GM21423 (cell line): Measurements from ENCODE around the gene BRCA1.
"Not testable (repeated sequence)": the region's sequence is repeated elsewhere in the genome, so short reads cannot be mapped to it uniquely, and the experiment has no call there.

Experiments used
- ATAC-seq: cut with Tn5 transposase; IDR thresholded peaks from one replicate; pipeline ENCODE4 v1.9.1; 2021; ENCODE audit warnings: mild to moderate bottlenecking, moderate library complexity; ENCODE audit not compliant: unreplicated experiment

Gene BRCA1

DNA sequence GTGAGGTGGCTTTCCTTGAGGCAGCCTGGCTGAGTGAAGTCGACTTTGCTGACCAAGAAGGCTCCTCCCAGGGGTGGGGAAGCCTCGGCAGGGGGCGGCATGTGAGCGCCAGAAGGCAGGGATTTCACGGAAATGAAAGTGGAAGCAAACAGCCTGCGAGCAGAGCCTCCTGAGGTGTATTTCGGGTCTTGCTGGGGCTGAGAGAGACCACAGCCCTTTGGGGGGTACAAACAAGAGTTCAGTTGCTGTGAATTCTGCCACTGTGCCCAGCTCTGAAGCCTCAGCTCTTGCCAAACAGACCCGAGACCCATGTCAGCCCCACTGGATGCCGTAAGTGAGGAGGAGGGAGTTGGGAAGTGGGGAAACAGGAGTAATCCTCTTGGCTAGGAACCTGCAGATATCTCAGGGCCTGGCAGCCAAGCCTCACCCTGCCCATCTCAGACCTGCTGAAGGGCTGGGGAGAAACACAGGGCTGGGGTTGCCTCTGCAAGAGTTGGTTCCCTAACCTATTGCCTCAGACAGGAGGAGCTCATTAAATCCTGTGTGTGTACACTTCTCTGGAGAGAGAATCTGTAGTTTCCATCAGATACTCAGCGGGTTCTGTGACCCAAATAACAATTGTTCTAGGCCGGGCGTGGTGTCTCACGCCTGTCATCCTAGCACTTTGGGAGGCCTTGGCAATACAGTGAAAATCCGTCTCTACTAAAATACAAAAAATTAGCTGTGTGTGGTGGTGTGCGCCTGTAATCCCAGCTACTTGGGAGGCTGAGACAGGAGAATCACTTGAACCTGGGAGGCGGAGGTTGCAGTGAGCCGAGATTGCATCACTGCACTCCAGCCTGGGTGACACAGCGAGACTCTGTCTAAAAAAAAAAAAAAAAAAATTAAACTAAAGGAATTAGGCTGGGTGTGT, 118.3 kb downstream of the BRCA1 start, which contains the start of gene IFI35:
Gene IFI35, plus strand, starts transcription at position 146 of the 913 bp plus-strand sequence. Its CDS starts 164 bp downstream, at position 310.
- no peak for ATAC-seq

DNA sequence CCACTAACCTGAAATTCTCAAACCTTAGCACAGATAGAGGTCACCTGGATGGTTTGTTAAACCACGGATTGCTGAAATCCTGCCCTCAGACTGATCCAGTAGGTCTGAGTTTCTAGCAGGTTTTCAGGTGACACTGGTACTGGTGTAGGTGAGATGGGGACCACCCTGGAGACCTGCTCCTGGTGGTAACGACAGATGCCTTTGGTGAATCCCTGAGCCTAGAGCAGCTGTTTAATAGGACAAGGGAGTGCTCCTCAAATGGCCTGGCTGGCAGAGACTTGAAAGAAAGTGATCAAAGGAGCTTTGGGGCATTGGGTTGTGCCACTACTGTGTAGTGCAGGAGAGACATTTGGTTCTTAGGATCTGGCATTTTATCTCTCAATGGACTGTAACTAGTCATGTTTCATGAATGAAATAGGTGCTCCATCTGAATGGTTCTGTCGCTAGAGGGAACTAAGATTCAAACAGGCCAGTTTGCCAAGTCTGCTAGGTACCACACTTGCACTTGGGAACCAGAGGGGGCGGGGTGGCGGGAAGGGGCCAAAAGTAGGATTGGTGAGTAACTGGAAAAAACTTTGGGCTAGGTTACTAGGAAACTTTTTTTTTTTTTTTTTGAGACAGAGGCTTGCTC, 121.5 kb downstream of the BRCA1 start:
- no peak for ATAC-seq

DNA sequence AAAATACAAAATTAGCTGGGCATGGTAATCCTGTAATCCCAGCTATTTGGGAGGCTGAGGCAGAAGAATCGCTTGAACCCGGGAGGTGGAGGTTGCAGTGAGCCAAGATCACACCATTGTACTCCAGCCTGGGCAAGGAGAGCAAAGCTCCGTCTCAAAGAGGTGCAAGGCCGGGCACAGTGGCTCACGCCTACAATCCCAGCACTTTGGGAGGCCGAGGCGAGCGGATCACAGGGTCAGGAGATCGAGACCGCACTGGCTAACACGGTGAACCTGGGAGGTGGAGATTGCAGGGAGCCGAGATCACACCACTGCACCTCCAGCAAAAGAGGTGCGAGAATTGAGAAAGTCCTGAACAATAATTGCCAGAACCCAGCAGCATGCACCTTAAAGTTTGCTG, 124.3 kb downstream of the BRCA1 start:
- not testable (repeated sequence) for ATAC-seq

DNA sequence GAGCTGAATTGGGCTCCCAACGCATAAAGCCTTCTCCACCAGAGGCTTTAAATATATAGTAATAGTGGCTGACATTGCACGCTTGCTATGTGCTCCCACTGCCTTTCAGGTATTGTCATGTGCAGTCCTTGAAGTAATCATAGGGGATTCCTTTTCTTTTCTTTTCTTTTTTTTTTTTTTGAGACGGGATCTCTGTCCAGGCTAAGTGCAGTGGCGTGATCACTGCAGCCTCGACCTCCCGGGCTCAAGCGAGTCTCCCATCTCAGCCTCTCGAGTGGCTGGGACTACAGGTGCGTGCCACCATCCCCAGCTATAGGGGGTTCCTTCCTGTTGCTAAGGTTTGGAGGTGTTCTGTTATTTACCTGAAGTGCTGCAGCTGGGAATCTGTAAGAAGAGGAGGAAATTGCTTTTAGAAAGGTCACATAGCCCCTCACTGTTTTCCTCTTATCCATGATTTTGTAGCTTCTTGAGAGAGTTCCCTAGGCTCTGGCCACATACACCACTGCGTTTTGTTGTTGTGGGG, 126.1 kb downstream of the BRCA1 start:
- no peak for ATAC-seq

DNA sequence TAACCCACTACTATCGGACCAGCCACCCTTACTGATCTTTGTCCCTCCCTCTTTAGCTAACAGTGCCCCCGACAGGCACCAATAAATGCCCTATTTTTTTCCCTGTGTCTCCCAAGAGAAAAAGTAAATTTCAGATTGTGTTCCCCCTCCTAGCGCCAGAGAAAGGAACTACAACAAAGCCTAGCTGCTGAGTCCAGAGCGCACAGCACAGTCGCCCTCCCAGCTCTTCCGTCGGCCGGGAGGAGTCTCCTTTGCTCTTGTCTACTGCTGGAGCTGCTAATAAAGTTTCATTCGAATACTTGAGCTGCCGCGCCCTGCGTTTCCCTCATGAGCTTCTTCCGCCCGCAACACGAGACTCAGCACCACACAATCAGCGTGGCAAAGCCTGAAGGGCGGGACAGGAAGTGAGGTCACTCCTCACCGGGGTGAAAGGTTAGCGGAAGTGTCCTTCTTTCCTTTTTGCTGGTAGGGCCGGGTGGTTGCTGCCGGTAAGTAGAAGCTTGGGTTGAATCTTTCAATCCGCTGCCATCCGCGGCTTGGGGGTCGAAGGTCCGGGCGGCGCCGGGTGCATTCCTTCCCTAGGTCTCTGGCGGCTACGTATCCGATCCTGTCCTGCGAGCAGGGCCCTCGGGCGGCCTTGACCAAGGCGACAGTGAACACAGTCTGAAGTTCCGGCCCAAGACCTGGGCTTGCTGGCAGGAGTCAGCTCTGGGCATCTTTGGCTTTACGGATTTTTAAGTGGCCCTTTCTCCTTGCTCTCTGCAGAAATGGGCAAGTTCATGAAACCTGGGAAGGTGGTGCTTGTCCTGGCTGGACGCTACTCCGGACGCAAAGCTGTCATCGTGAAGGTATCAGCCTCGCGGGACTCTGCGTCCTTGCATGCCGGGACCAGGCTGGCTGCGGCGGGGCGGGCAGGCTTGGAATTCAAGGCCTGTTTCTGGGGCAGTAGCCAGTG, 126.9 kb downstream of the BRCA1 start, which contains the start of gene RPL27:
Gene RPL27, plus strand, starts transcription at position 436 of the 955 bp plus-strand sequence. Its CDS starts 332 bp downstream, at position 768.
- ATAC-seq = peak; percentile 91

DNA sequence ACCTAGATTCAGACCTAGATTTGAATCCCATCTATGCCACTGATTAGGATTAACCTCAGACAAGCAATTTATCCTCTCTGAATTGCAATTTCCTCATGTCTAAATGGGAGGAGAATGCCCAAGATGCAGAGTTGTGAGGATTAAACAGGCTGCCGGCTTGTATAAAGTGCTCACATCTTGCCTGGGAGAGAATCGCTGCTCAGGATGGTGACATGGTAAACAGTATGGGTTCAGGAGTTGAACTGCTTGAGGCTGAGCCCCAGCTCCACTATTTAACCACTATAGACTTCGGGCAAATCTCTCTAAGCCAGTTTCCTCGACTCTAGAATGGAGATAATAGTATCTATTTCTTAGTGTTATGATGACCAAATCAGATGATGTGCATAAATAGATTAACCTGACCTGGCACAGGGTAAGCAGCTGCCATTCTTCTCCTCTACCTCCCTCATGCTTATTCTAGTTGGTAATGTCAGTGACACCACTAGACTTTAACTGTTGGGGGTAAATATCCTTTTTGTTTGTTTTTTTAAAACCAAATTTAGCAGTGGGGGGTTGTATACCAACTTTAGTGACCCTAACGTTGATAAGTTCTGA, 127.7 kb downstream of the BRCA1 start:
- no peak for ATAC-seq
